Bronchial epithelial cell (primary cell): ENCODE data around the gene GPR107. TPM values are rescaled to one million over a fixed set of nuclear protein-coding genes. Genes with fewer than 3 reads are reported as not detected.

Source experiments
- DNase-seq: peaks from one replicate; pipeline ENCODE4 v3.0.0-alpha.2; 2010; ENCODE audit warnings: low read depth
- FAIRE-seq: peaks from 2 replicates; lab custom pipeline; 2011; peaks lifted over from hg19 to GRCh38; lab: Jason Lieb, UNC
- H3K27me3 ChIP-seq: 2 replicates; pipeline ENCODE4 v1.5.1; 2011; ENCODE audit warnings: low read length; ENCODE audit not compliant: control insufficient read depth, insufficient read depth
- H3K36me3 ChIP-seq: 2 replicates; pipeline ENCODE4 v1.5.1; 2011; ENCODE audit warnings: low read length; ENCODE audit not compliant: control insufficient read depth, insufficient read depth
- H3K4me3 ChIP-seq: 2 replicates; pipeline ENCODE4 v1.5.1; 2011; ENCODE audit warnings: mild to moderate bottlenecking, low read depth, low read length, control low read depth
- total RNA-seq: library from RNA; depleted of rRNA; stranded (reverse); fragments of >200 nt; gene quantifications from 2 replicates; pipeline ENCODE4 v1.2.1, GENCODE V29; 2014
- TF ChIP-seq, protein P1 (sequence below): IDR thresholded peaks from 2 replicates; pipeline ENCODE4 v1.5.1; 2011; ENCODE audit warnings: mild to moderate bottlenecking, moderate library complexity, low read length, control low read depth, inconsistent platforms; ENCODE audit not compliant: insufficient read depth, severe bottlenecking

The GPR107 gene
- total RNA-seq, 1 donor from 2014 or later, result 21.6 TPM

- TF ChIP-seq, protein P1, sequence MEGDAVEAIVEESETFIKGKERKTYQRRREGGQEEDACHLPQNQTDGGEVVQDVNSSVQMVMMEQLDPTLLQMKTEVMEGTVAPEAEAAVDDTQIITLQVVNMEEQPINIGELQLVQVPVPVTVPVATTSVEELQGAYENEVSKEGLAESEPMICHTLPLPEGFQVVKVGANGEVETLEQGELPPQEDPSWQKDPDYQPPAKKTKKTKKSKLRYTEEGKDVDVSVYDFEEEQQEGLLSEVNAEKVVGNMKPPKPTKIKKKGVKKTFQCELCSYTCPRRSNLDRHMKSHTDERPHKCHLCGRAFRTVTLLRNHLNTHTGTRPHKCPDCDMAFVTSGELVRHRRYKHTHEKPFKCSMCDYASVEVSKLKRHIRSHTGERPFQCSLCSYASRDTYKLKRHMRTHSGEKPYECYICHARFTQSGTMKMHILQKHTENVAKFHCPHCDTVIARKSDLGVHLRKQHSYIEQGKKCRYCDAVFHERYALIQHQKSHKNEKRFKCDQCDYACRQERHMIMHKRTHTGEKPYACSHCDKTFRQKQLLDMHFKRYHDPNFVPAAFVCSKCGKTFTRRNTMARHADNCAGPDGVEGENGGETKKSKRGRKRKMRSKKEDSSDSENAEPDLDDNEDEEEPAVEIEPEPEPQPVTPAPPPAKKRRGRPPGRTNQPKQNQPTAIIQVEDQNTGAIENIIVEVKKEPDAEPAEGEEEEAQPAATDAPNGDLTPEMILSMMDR, result no peak
- DNase-seq (peak; percentile 75), FAIRE-seq (no peak)
- Histone ChIP-seq H3K4me3 (no peak overlapping the region), H3K27me3 (no peaks in the 10 kb centered on the region), H3K36me3 (peaks cover 2% of the 10 kb centered on the region)
These were observed 19.1 kb upstream of the GPR107 start for GRCh38 chr9:130034570-130034969.

DNA sequence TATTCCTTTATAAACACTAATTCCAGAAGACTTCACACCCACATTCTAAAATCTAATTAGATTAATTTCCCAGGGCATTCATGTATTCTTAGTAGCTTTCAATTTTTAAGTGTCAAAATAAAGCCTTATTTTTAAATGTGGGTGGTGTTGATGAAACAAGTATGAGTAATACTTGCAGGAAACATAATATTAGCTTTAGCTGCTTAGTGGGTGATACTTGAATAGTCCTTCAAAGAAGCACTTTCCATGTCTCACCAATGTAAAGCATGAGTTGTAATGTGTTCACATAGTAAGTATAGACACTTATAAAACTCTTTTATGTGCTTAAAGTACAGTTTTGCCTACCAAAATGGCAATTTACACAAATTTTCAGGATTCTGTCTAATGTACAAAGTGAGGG is 17.6 kb upstream of the GPR107 start:
- TF ChIP-seq, protein P1, result no peak
- peaks cover 2% of the 10 kb centered on the region for H3K36me3 ChIP-seq
- no peak for FAIRE-seq
- no peaks in the 10 kb centered on the region for H3K27me3 ChIP-seq
- no peak overlapping the region for H3K4me3 ChIP-seq
- DNase-seq, result peak; percentile 84

DNA sequence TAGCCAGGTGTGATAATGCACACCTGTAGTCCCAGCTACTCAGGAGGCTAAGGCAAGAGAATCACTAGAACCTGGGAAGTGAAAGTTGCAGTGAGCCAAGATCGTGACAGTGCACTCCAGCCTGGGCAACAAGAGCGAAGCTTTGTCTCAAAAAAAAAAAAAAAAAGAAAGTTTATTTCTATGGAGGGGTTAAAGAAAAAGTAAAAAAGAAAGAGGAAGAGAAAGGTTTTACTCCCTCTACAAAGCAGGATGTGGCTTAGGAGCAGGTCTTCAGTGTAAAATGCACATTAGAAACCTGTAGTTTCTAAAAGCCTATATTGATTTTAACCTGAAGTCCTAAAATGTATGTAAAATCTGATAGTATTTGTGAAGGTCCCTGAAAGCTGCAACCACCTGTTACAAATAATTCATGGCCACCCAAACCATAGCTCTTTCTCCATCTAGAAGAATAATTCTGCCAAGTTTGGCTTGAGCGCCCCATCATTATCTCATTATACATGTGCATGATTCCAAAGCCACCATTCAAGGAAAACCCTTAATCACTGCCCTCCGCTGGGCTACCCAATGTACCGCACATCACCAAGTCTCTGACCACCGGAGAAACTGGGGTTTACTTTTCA is 14.1 kb upstream of the GPR107 start:
- DNase-seq (no peak), FAIRE-seq (no peak)
- Histone ChIP-seq H3K27me3 (no peaks in the 10 kb centered on the region), H3K4me3 (no peak overlapping the region), H3K36me3 (peaks cover 2% of the 10 kb centered on the region)
- TF ChIP-seq, protein P1, result no peak

- Histone ChIP-seq H3K27me3 (no peaks in the 10 kb centered on the region), H3K36me3 (no peaks in the 10 kb centered on the region), H3K4me3 (no peak overlapping the region)
- DNase-seq (no peak), FAIRE-seq (no peak)
- TF ChIP-seq, protein P1, result no peak
These were observed 12.6 kb upstream of the GPR107 start for GRCh38 chr9:130040984-130041647.

DNA sequence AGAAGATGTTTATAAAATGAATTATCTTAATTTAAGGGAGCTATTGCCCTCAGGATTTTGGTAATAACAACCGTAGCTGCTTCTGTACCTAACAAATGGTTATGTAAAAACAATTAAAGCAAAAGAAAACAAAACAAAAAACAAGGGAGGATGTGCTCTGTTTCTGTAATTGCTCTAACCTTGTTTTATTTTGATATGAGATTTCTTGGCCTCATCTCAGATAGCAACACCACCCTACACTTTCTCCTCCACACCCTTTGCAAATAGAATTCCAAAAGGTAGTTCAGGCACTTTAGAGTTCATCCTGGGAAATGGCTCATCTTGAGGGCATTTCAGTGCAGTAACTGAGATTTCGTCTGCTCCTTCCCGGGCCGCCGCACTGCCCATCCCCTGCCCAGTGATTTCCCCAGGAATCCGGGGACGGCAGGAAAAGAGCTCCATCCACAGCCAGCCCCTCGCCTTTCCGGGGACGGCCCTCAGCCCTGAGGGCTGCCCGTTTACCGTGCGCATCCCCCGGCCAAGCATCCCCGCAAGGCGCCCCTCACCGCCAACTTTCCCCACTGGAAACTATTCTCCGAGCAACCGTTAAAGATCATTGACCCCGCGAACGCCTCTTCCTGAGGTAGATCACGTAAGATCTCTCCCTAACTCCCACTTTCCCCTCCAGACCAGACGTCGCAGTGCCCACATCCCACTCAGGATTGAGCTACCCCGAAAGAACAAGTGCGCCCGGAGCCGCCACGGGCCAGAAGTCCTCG is 11.9 kb upstream of the GPR107 start:
- no peak for FAIRE-seq
- no peak for DNase-seq
- Histone ChIP-seq H3K4me3 (peak overlapping the region; percentile 52), H3K27me3 (no peaks in the 10 kb centered on the region), H3K36me3 (no peaks in the 10 kb centered on the region)
- TF ChIP-seq, protein P1, result no peak
